HCT116 (cell line): Measurements from ENCODE around the gene STAG1. TPM values are rescaled to one million over a fixed set of nuclear protein-coding genes. Genes with fewer than 3 reads are reported as not detected.

Source experiments
- ATAC-seq: fragments of 200-7000 bp; cut with Tn5 transposase; 2 replicates; pipeline ENCODE4 v1.9.1; 2020; ENCODE audit warnings: mild to moderate bottlenecking, moderate library complexity
- BruUV-seq: library from RNA; stranded (reverse); fragments of 400-500 nt; replicated peaks from 2 replicates; lab custom pipeline; 2021; lab: Mats Ljungman, UMichigan
- CTCF ChIA-PET: fragments of 300-600 bp; sonication (Branson Sonifier 250); formaldehyde crosslinking; loops from one replicate; lab custom pipeline; 2021; ENCODE audit warnings: antibody characterized with exemption; lab: Charles Lee
- POLR2A ChIA-PET: fragments of 300-600, 350-600 bp; sonication (Branson Sonifier 250); formaldehyde crosslinking; loops from one replicate; lab custom pipeline; 2021; ENCODE audit warnings: antibody characterized with exemption; lab: Charles Lee
- RAD21 ChIA-PET, 2 experiments: fragments of 300-600 bp; sonication (Branson Sonifier 250); formaldehyde crosslinking; loops; one replicate each; lab custom pipeline; 2023; ENCODE audit warnings: low total read pairs in 2 of 2; ENCODE audit not compliant: uncharacterized antibody in 2 of 2, unreplicated experiment in 2 of 2, low non-redundant PET in 1 of 2; lab: Charles Lee
- DNase-seq: peaks from one replicate; pipeline ENCODE4 v3.0.0-alpha.2; 2010; ENCODE audit warnings: low read depth, low spot score
- H2AFZ ChIP-seq: fragments of 200-600 bp; shearing (Covaris generic), sonication (generic); 2 replicates; pipeline ENCODE4 v1.6.1; 2017; ENCODE audit warnings: low read depth, mixed run types, mixed read lengths, antibody characterized with exemption, low read length; ENCODE audit not compliant: poor library complexity, severe bottlenecking
- H3K27ac ChIP-seq: 2 replicates; pipeline ENCODE4 v1.5.1; 2012; ENCODE audit warnings: low read depth, low read length
- H3K27me3 ChIP-seq: fragments of 200-600 bp; sonication (generic); 2 replicates; pipeline ENCODE4 v1.6.1; 2016; ENCODE audit warnings: mixed run types, low read length, mixed read lengths; ENCODE audit not compliant: insufficient read depth
- H3K36me3 ChIP-seq, 2 experiments: fragments of 200-500 bp in 1 of 2; fragments of 200-600 bp in 1 of 2; sonication (Bioruptor generic) in 1 of 2; sonication (generic) in 1 of 2; 2 replicates each; pipeline versions ENCODE4 v1.5.1 to v1.6.1; 2014 to 2016; ENCODE audit warnings: low read length in 2 of 2, inconsistent platforms in 1 of 2, mixed read lengths in 1 of 2, mixed run types in 1 of 2; ENCODE audit not compliant: insufficient read depth in 2 of 2, control insufficient read depth in 1 of 2
- H3K4me1 ChIP-seq, 2 experiments: fragments of 200-600 bp in 1 of 2; sonication (generic) in 1 of 2; 2 replicates each; pipeline versions ENCODE4 v1.5.1 to v1.6.1; 2012 to 2017; ENCODE audit warnings: low read length in 2 of 2, inconsistent platforms in 1 of 2, mild to moderate bottlenecking in 1 of 2, mixed read lengths in 1 of 2, mixed run types in 1 of 2, moderate library complexity in 1 of 2; ENCODE audit not compliant: insufficient read depth in 2 of 2, control insufficient read depth in 1 of 2
- H3K4me2 ChIP-seq: fragments of 200-600 bp; sonication (generic); 2 replicates; pipeline ENCODE4 v1.6.1; 2017; ENCODE audit warnings: mixed run types, low read length, mixed read lengths
- H3K4me3 ChIP-seq, 2 experiments: fragments of 200-600 bp in 1 of 2; sonication (generic) in 1 of 2; replicated peaks in 1 of 2; 2 replicates each; pipeline ENCODE4 v1.5.1; 2011 to 2016; ENCODE audit warnings: low read length in 2 of 2, control low read depth in 1 of 2, low read depth in 1 of 2, mild to moderate bottlenecking in 1 of 2, mixed read lengths in 1 of 2, mixed run types in 1 of 2
- H3K79me2 ChIP-seq: fragments of 200-600 bp; sonication (generic); 2 replicates; pipeline ENCODE4 v1.6.1; 2017; ENCODE audit warnings: mild to moderate bottlenecking, mixed run types, low read length, moderate library complexity, mixed read lengths; ENCODE audit not compliant: insufficient read depth
- H3K9ac ChIP-seq: fragments of 200-600 bp; sonication (generic); 2 replicates; pipeline ENCODE4 v1.6.1; 2016; ENCODE audit warnings: low read length, mixed read lengths
- H3K9me2 ChIP-seq: fragments of 200-600 bp; sonication (generic), shearing (Covaris generic); 2 replicates; pipeline ENCODE4 v1.6.1; 2017; ENCODE audit warnings: mixed run types, mild to moderate bottlenecking, moderate library complexity; ENCODE audit not compliant: insufficient read depth
- H3K9me3 ChIP-seq, 2 experiments: fragments of 200-500 bp in 1 of 2; fragments of 200-600 bp in 1 of 2; sonication (Bioruptor generic) in 1 of 2; sonication (generic) in 1 of 2; 2 replicates each; pipeline ENCODE4 v1.6.1; 2014 to 2017; ENCODE audit warnings: low read length in 2 of 2, mixed read lengths in 2 of 2, inconsistent platforms in 1 of 2, low read depth in 1 of 2, mild to moderate bottlenecking in 1 of 2, mixed run types in 1 of 2, moderate library complexity in 1 of 2; ENCODE audit not compliant: control insufficient read depth in 1 of 2, insufficient read depth in 1 of 2
- H4K20me1 ChIP-seq: fragments of 200-600 bp; sonication (generic), shearing (Covaris generic); 2 replicates; pipeline ENCODE4 v1.6.1; 2017; ENCODE audit warnings: mixed run types, mild to moderate bottlenecking, moderate library complexity; ENCODE audit not compliant: insufficient read depth
- ATF3 ChIP-seq: IDR thresholded peaks from 2 replicates; pipeline ENCODE4 v1.6.1; 2012
- CBX3 ChIP-seq: IDR thresholded peaks from 2 replicates; pipeline ENCODE4 v1.6.1; 2012; ENCODE audit warnings: low read depth
- CEBPB ChIP-seq: IDR thresholded peaks from 2 replicates; pipeline ENCODE4 v1.6.1; 2012; ENCODE audit warnings: low read depth
- CTCF ChIP-seq, 3 experiments: fragments of 200-600 bp in 1 of 3; sonication (generic) in 1 of 3; IDR thresholded peaks in 2 of 3; conservative IDR thresholded peaks in 1 of 3; 2 replicates each; pipeline ENCODE4 v1.5.1; 2012 to 2017; ENCODE audit warnings: low read depth in 2 of 3, low read length in 2 of 3, antibody characterized with exemption in 1 of 3, borderline replicate concordance in 1 of 3, control low read depth in 1 of 3, mild to moderate bottlenecking in 1 of 3, mixed read lengths in 1 of 3, mixed run types in 1 of 3, moderate library complexity in 1 of 3; ENCODE audit not compliant: insufficient read depth in 1 of 3
- ELF1 ChIP-seq: IDR thresholded peaks from 2 replicates; pipeline ENCODE4 v1.6.1; 2012; ENCODE audit warnings: low read depth, borderline replicate concordance
- EZH2 ChIP-seq: fragments of 200-600 bp; sonication (generic); IDR thresholded peaks from 2 replicates; pipeline ENCODE4 v1.6.1; 2017; ENCODE audit warnings: antibody characterized with exemption, mixed run types
- EZH2phosphoT487 ChIP-seq: fragments of 200-600 bp; IDR thresholded peaks from 2 replicates; pipeline ENCODE4 v1.6.1; 2018; ENCODE audit warnings: antibody characterized with exemption, borderline replicate concordance
- FOSL1 ChIP-seq: IDR thresholded peaks from 2 replicates; pipeline ENCODE4 v1.6.1; 2012; ENCODE audit warnings: low read depth
- JUND ChIP-seq: IDR thresholded peaks from 2 replicates; pipeline ENCODE4 v1.6.1; 2012
- POLR2AphosphoS5 ChIP-seq: IDR thresholded peaks from 2 replicates; pipeline ENCODE4 v1.6.1; 2011; ENCODE audit warnings: mild to moderate bottlenecking, low read depth, low read length, moderate library complexity
- RAD21 ChIP-seq: IDR thresholded peaks from 2 replicates; pipeline ENCODE4 v1.6.1; 2012; ENCODE audit warnings: low read depth, mild to moderate bottlenecking
- SIN3A ChIP-seq: IDR thresholded peaks from 2 replicates; pipeline ENCODE4 v1.6.1; 2012; ENCODE audit warnings: low read depth
- SP1 ChIP-seq: IDR thresholded peaks from 2 replicates; pipeline ENCODE4 v1.6.1; 2012; ENCODE audit warnings: low read depth
- SRF ChIP-seq: IDR thresholded peaks from 2 replicates; pipeline ENCODE4 v1.6.1; 2012; ENCODE audit warnings: low read depth
- YY1 ChIP-seq: IDR thresholded peaks from 2 replicates; pipeline ENCODE4 v1.6.1; 2011; ENCODE audit warnings: low read length, low read depth, moderate library complexity, mild to moderate bottlenecking; ENCODE audit not compliant: insufficient replicate concordance; ENCODE audit errors: extremely low read depth
- ZBTB33 ChIP-seq: IDR thresholded peaks from 2 replicates; pipeline ENCODE4 v1.6.1; 2011; ENCODE audit warnings: mild to moderate bottlenecking, low read length, moderate library complexity; ENCODE audit not compliant: insufficient replicate concordance; ENCODE audit errors: extremely low read depth
- ZFX ChIP-seq: fragments of 450-650 bp; IDR thresholded peaks from 2 replicates; pipeline ENCODE4 v1.6.1; 2017
- intact Hi-C: fragments of 100-400 bp; cut with micrococcal nuclease; formaldehyde crosslinking; loops from 2 replicates; pipeline ENCODE4 v1.10.0; 2022
- total RNA-seq: library from RNA; stranded (reverse); gene quantifications from one replicate; pipeline ENCODE4 v1.2.1, GENCODE V29; 2021; ENCODE audit not compliant: unreplicated experiment

STAG1 gene
- total RNA-seq, 1 experiment from 2014 or later, result 29.4 TPM

GRCh38 chr3:136672457-136672856 is 79.7 kb downstream of the STAG1 start:
- no peaks in the 10 kb centered on the region for H3K9me2 ChIP-seq
- intact Hi-C loops, result no loop called here
- no peak overlapping the region for H2AFZ ChIP-seq
- H3K4me2 ChIP-seq, result no peak overlapping the region
- H3K9me3 ChIP-seq, result no peaks in the 10 kb centered on the region
- no peaks in the 10 kb centered on the region for H3K27me3 ChIP-seq
- no peak overlapping the region for H3K9ac ChIP-seq
- no TSS peak for BruUV-seq
- ATAC-seq, result no peak
- ChIA-PET RAD21 (no interaction called here), CTCF (no interaction called here), POLR2A (no interaction called here)
- peaks cover 0 to 20% of the 10 kb centered on the region in 2 experiments; a peak in 2 of 4 replicates for H3K4me1 ChIP-seq
- H3K36me3 ChIP-seq, result no peaks in the 10 kb centered on the region
- no peak overlapping the region for H3K27ac ChIP-seq
- H4K20me1 ChIP-seq, result no peaks in the 10 kb centered on the region
- no peak overlapping the region for H3K4me3 ChIP-seq
- peaks cover 93% of the 10 kb centered on the region for H3K79me2 ChIP-seq
- DNase-seq, result no peak
- no peak for TF ChIP-seq CTCF (IDR thresholded peaks at IDR 0.05 in 2 of 3, conservative IDR thresholded peaks at IDR 0.05 in 1 of 3; ENCODE audit: borderline replicate concordance in 1 of 3, insufficient read depth in 1 of 3, low read depth in 2 of 3, low read length in 2 of 3)
- TF ChIP-seq CBX3, result no peak
- TF ChIP-seq, all 23 proteins: peak for 0

GRCh38 chr3:136671921-136672320 is 80.3 kb downstream of the STAG1 start:
- POLR2A ChIA-PET, result no interaction called here
- Histone ChIP-seq H3K79me2 (peaks cover 93% of the 10 kb centered on the region), H3K9me3 (no peaks in the 10 kb centered on the region), H3K4me3 (no peak overlapping the region), H3K4me2 (no peak overlapping the region), H2AFZ (no peak overlapping the region), H3K27ac (no peak overlapping the region), H3K9me2 (no peaks in the 10 kb centered on the region), H3K9ac (no peak overlapping the region), H4K20me1 (no peaks in the 10 kb centered on the region), H3K27me3 (no peaks in the 10 kb centered on the region), H3K4me1 (peaks cover 0 to 24% of the 10 kb centered on the region in 2 experiments; a peak in 2 of 4 replicates), H3K36me3 (no peaks in the 10 kb centered on the region)
- CTCF ChIA-PET, result no interaction called here
- DNase-seq (no peak), ATAC-seq (no peak)
- no TSS peak for BruUV-seq
- RAD21 ChIA-PET, result no interaction called here
- intact Hi-C loops, result no loop called here
- TF ChIP-seq SP1, result no peak
- no peak for TF ChIP-seq FOSL1
- TF ChIP-seq EZH2, result no peak
- TF ChIP-seq ELF1, result no peak
- TF ChIP-seq EZH2phosphoT487, result no peak
- TF ChIP-seq POLR2AphosphoS5, result no peak
- no peak for TF ChIP-seq ZFX
- no peak for TF ChIP-seq RAD21
- no peak for TF ChIP-seq SIN3A
- TF ChIP-seq ATF3, result no peak
- no peak for TF ChIP-seq ZBTB33
- TF ChIP-seq CEBPB, result no peak
- no peak for TF ChIP-seq YY1
- TF ChIP-seq SRF, result no peak
- no peak for TF ChIP-seq JUND
- TF ChIP-seq CBX3, result no peak
